Endothelial cell of umbilical vein (primary cell): ENCODE measurements around the gene CAV1. TPM values are rescaled to one million over a fixed set of nuclear protein-coding genes. Genes with fewer than 3 reads are reported as not detected.

Source experiments
- BruUV-seq: library from RNA; stranded (reverse); fragments of 400-500 nt; replicated peaks from 2 replicates; lab custom pipeline; 2021; lab: Mats Ljungman, UMichigan
- CTCF ChIA-PET: fragments of 300-600, 350-600 bp; sonication (Branson Sonifier 250); formaldehyde crosslinking; loops from one replicate; lab custom pipeline; 2021; ENCODE audit warnings: antibody characterized with exemption, inconsistent platforms; lab: Charles Lee
- POLR2A ChIA-PET: fragments of 300-600, 350-600 bp; sonication (Branson Sonifier 250); formaldehyde crosslinking; loops from one replicate; lab custom pipeline; 2021; ENCODE audit warnings: antibody characterized with exemption, inconsistent platforms; lab: Charles Lee
- DNase-seq: peaks from one replicate; pipeline ENCODE4 v3.0.0-alpha.2; 2011; ENCODE audit warnings: low read depth, low spot score
- FAIRE-seq: peaks from 2 replicates; lab custom pipeline; 2011; peaks lifted over from hg19 to GRCh38; lab: Jason Lieb, UNC
- H2AFZ ChIP-seq: 2 replicates; pipeline ENCODE4 v1.6.0; 2012; ENCODE audit warnings: low read depth, low read length, control low read depth, inconsistent platforms
- H3K27ac ChIP-seq: 2 replicates; pipeline ENCODE4 v1.5.1; 2011; ENCODE audit warnings: low read depth, mild to moderate bottlenecking, control low read depth, low read length, moderate library complexity; ENCODE audit not compliant: insufficient read depth
- H3K27me3 ChIP-seq, 2 experiments: 2 replicates each; pipeline versions ENCODE4 v1.6.0 to v1.6.1; 2011; ENCODE audit warnings: low read length in 2 of 2, mixed read lengths in 1 of 2; ENCODE audit not compliant: control insufficient read depth in 2 of 2, insufficient read depth in 2 of 2
- H3K36me3 ChIP-seq, 2 experiments: 2 replicates in 1 of 2; 3 replicates in 1 of 2; pipeline ENCODE4 v1.5.1; 2011; ENCODE audit warnings: low read length in 2 of 2, mild to moderate bottlenecking in 1 of 2, moderate library complexity in 1 of 2; ENCODE audit not compliant: control insufficient read depth in 2 of 2, insufficient read depth in 2 of 2; ENCODE audit errors: extremely low read depth in 1 of 2
- H3K4me1 ChIP-seq: 3 replicates; pipeline ENCODE4 v1.5.1; 2011; ENCODE audit warnings: mild to moderate bottlenecking, low read length; ENCODE audit not compliant: control insufficient read depth, insufficient read depth; ENCODE audit errors: extremely low read depth
- H3K4me2 ChIP-seq: 2 replicates; pipeline ENCODE4 v1.6.1; 2011; ENCODE audit warnings: low read length, control low read depth, mixed read lengths; ENCODE audit not compliant: insufficient read depth
- H3K4me3 ChIP-seq, 3 experiments: fragments of 200-600 bp in 1 of 3; sonication (generic), shearing (Covaris generic) in 1 of 3; replicated peaks in 1 of 3; 2 replicates each; pipeline ENCODE4 v1.5.1; 2011 to 2016; ENCODE audit warnings: control low read depth in 3 of 3, low read length in 3 of 3, mild to moderate bottlenecking in 2 of 3, inconsistent platforms in 1 of 3, low read depth in 1 of 3, moderate library complexity in 1 of 3; ENCODE audit not compliant: insufficient read depth in 1 of 3
- H3K79me2 ChIP-seq: 2 replicates; pipeline ENCODE4 v1.6.0; 2012; ENCODE audit warnings: low read length, inconsistent platforms; ENCODE audit not compliant: control insufficient read depth, insufficient read depth
- H3K9ac ChIP-seq: replicated peaks from 2 replicates; pipeline ENCODE3; 2011; ENCODE audit warnings: low read length, control low read depth; ENCODE audit not compliant: insufficient read depth; ENCODE audit errors: extremely low read depth
- H3K9me1 ChIP-seq: replicated peaks from 3 replicates; pipeline ENCODE4 v1.6.0; 2011; ENCODE audit warnings: mild to moderate bottlenecking, low read length; ENCODE audit not compliant: control insufficient read depth, insufficient read depth; ENCODE audit errors: extremely low read depth
- H3K9me3 ChIP-seq: replicated peaks from 2 replicates; pipeline ENCODE4 v1.5.1; 2012; ENCODE audit warnings: low read length, inconsistent platforms; ENCODE audit not compliant: control insufficient read depth, insufficient read depth
- H4K20me1 ChIP-seq: replicated peaks from 2 replicates; pipeline ENCODE3; 2011; ENCODE audit warnings: mild to moderate bottlenecking, low read length; ENCODE audit not compliant: control insufficient read depth, insufficient read depth; ENCODE audit errors: extremely low read depth
- CTCF ChIP-seq, 2 donors: IDR thresholded peaks; 1 replicate in 1 of 2; 2 replicates in 1 of 2; pipeline ENCODE4 v1.5.1; 2011; ENCODE audit warnings: low read length in 2 of 2, mild to moderate bottlenecking in 2 of 2, moderate library complexity in 2 of 2, control low read depth in 1 of 2, inconsistent platforms in 1 of 2, low read depth in 1 of 2; ENCODE audit not compliant: insufficient read depth in 1 of 2; ENCODE audit errors: extremely low read depth in 1 of 2
- EZH2 ChIP-seq: IDR thresholded peaks from 2 replicates; pipeline ENCODE4 v1.6.1; 2012; ENCODE audit warnings: borderline replicate concordance, low read depth, mild to moderate bottlenecking, moderate library complexity, low read length, inconsistent platforms; ENCODE audit not compliant: severe bottlenecking
- FOS ChIP-seq: IDR thresholded peaks from 2 replicates; pipeline ENCODE4 v1.6.1; 2011; ENCODE audit warnings: mild to moderate bottlenecking, low read length, moderate library complexity, borderline replicate concordance; ENCODE audit not compliant: insufficient read depth
- GATA2 ChIP-seq: IDR thresholded peaks from 2 replicates; pipeline ENCODE4 v1.7.0; 2011; ENCODE audit warnings: low read depth, mild to moderate bottlenecking, moderate library complexity, mixed read lengths, low read length; ENCODE audit not compliant: insufficient read length, insufficient read depth
- JUN ChIP-seq: IDR thresholded peaks from 2 replicates; pipeline ENCODE4 v1.6.1; 2011; ENCODE audit warnings: borderline replicate concordance, low read depth; ENCODE audit not compliant: insufficient read length, insufficient read depth
- MYC ChIP-seq: IDR thresholded peaks from one replicate; pipeline ENCODE4 v1.6.1; 2011; ENCODE audit warnings: mild to moderate bottlenecking, low read depth, low read length
- POLR2A ChIP-seq: IDR thresholded peaks from 2 replicates; pipeline ENCODE4 v1.6.1; 2012; ENCODE audit warnings: low read depth, mild to moderate bottlenecking, control low read depth, low read length
- POLR2AphosphoS5 ChIP-seq: IDR thresholded peaks from 2 replicates; pipeline ENCODE4 v1.6.1; 2012; ENCODE audit warnings: low read depth, mild to moderate bottlenecking, control low read depth, low read length, moderate library complexity; ENCODE audit not compliant: insufficient read depth
- dilution Hi-C: fragments of 300-500 bp; cut with MboI; formaldehyde crosslinking; loops from one replicate; pipeline ENCODE4 v1.15.0; 2019; ENCODE audit warnings: low sequenced_read_pairs; ENCODE audit not compliant: extremely low pct_ligation_motif_present
- intact Hi-C: fragments of 100-400 bp; cut with micrococcal nuclease; formaldehyde crosslinking; loops from one replicate; pipeline ENCODE4 v1.10.0; 2022
- polyA plus RNA-seq, 4 experiments: library from polyadenylated mRNA; depleted of rRNA in 3 of 4; stranded (reverse) in 3 of 4; unstranded in 1 of 4; fragments of >200 nt; gene quantifications; 2 replicates each; pipeline versions ENCODE4 v1.2.1 to v1.2.3, GENCODE V29; 2011 to 2012; ENCODE audit warnings: missing spikeins in 1 of 4
- total RNA-seq: library from RNA; stranded (reverse); gene quantifications from 2 replicates; pipeline ENCODE4 v1.2.3, GENCODE V29; 2021
- TF ChIP-seq, protein P1 (sequence below): IDR thresholded peaks from 2 replicates; pipeline ENCODE4 v1.6.1; 2011; ENCODE audit not compliant: insufficient read depth, insufficient read length

CAV1 gene
- total and polyA plus RNA-seq, 2 donors (not counting 3 experiments of a cell fraction or from before 2014, with no cell fraction given) = 1,483 to 3,129 TPM

- Histone ChIP-seq H3K79me2 (no peaks in the 10 kb centered on the region), H2AFZ (no peak overlapping the region), H3K4me1 (peaks cover 2% of the 10 kb centered on the region), H3K4me3 (no peak overlapping the region), H3K27me3 (no peaks in the 10 kb centered on the region), H3K9me1 (no peaks in the 10 kb centered on the region), H3K9ac (no peak overlapping the region), H3K4me2 (no peak overlapping the region), H3K9me3 (no peaks in the 10 kb centered on the region), H4K20me1 (no peaks in the 10 kb centered on the region), H3K36me3 (no peaks in the 10 kb centered on the region), H3K27ac (no peak overlapping the region)
- ChIA-PET POLR2A (no interaction called here), CTCF (no interaction called here)
- no TSS peak for BruUV-seq
- intact Hi-C loops (no loop called here), dilution Hi-C loops (no loop called here)
- no peak for FAIRE-seq
- no peak for DNase-seq
- TF ChIP-seq POLR2A (no peak), GATA2 (no peak)
These were observed 32.2 kb upstream of the CAV1 start for GRCh38 chr7:116492654-116493109.

- no peaks in the 10 kb centered on the region for H3K9me3 ChIP-seq
- no peaks in the 10 kb centered on the region for H3K79me2 ChIP-seq
- FAIRE-seq = no peak
- TF ChIP-seq CTCF (IDR thresholded peaks at IDR 0.05; ENCODE audit: extremely low read depth in 1 of 2, insufficient read depth in 1 of 2, low read depth in 1 of 2, low read length in 2 of 2) (no peak), POLR2AphosphoS5 (no peak), EZH2 (no peak), MYC (no peak), FOS (no peak), JUN (no peak), POLR2A (no peak), GATA2 (no peak)
- TF ChIP-seq, protein P1, sequence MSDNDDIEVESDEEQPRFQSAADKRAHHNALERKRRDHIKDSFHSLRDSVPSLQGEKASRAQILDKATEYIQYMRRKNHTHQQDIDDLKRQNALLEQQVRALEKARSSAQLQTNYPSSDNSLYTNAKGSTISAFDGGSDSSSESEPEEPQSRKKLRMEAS = no peak
- H2AFZ ChIP-seq = no peak overlapping the region
- ChIA-PET POLR2A (no interaction called here), CTCF (no interaction called here)
- no TSS peak for BruUV-seq
- no peaks in the 10 kb centered on the region for H4K20me1 ChIP-seq
- H3K27ac ChIP-seq = no peak overlapping the region
- intact Hi-C loops = no loop called here
- DNase-seq = no peak
- no peak overlapping the region for H3K4me2 ChIP-seq
- no peaks in the 10 kb centered on the region for H3K27me3 ChIP-seq
- H3K9me1 ChIP-seq = no peaks in the 10 kb centered on the region
- dilution Hi-C loops = no loop called here
- peaks cover 2% of the 10 kb centered on the region for H3K4me1 ChIP-seq
- H3K4me3 ChIP-seq = no peak overlapping the region
- H3K36me3 ChIP-seq = no peaks in the 10 kb centered on the region
- H3K9ac ChIP-seq = no peak overlapping the region
These were observed 31.4 kb upstream of the CAV1 start for GRCh38 chr7:116493449-116493848.
